Prostate gland (tissue), 2 donors: ENCODE measurements around the gene ZNF423.

Experiments used
- CTCF ChIP-seq, 4 experiments: fragments of 200-600 bp in 2 of 4; fragments of 450-650 bp in 2 of 4; sonication (generic) in 2 of 4; IDR thresholded peaks; 1 replicate in 3 of 4; 2 replicates in 1 of 4; pipeline ENCODE4 v1.5.1; 2016 to 2019; ENCODE audit warnings: antibody characterized with exemption in 4 of 4, mild to moderate bottlenecking in 2 of 4, moderate library complexity in 2 of 4
- POLR2A ChIP-seq: fragments of 450-650 bp; IDR thresholded peaks from one replicate; pipeline ENCODE4 v1.6.1; 2016; ENCODE audit warnings: antibody characterized with exemption, mild to moderate bottlenecking

GRCh38 chr16:49896447-49896964 is 40.6 kb upstream of the ZNF423 start:
- TF ChIP-seq CTCF (IDR thresholded peaks at IDR 0.05) (no peak), POLR2A (no peak)
